Measurements from ENCODE around the gene FAM50A.

FAM50A gene

GRCh38 chrX:154485150-154486051, 41.5 kb downstream of the FAM50A start:
- no peak for DNase-seq (ENCODE audit: low spot score)
- TF ChIP-seq CTCF (IDR thresholded peaks at IDR 0.05; ENCODE audit: borderline replicate concordance, control extremely low read depth, extremely low read depth, insufficient read depth, missing control alignments) = no peak
- in situ Hi-C loops (cut with MboI; ENCODE audit: low sequenced_read_pairs, unreplicated experiment) = no loop called here

- TF ChIP-seq CTCF (IDR thresholded peaks at IDR 0.05; ENCODE audit: borderline replicate concordance, control extremely low read depth, extremely low read depth, insufficient read depth, missing control alignments) = no peak
- no peak for DNase-seq (ENCODE audit: low spot score)
These were observed 42.1 kb downstream of the FAM50A start for GRCh38 chrX:154486052-154486395.

GRCh38 chrX:154486396-154487207, 42.7 kb downstream of the FAM50A start, which contains the start of gene UBL4A:
Gene UBL4A, minus strand, starts transcription at chrX:154486615. Its CDS starts 31 bp downstream, at chrX:154486584.
- no peak for TF ChIP-seq CTCF (IDR thresholded peaks at IDR 0.05; ENCODE audit: borderline replicate concordance, control extremely low read depth, extremely low read depth, insufficient read depth, missing control alignments)
- peak; percentile 77 for DNase-seq (ENCODE audit: low spot score)
- in situ Hi-C loops (cut with MboI; ENCODE audit: low sequenced_read_pairs, unreplicated experiment) = no loop called here

More at GRCh38 chrX:154486052-154486395, 42.1 kb downstream of the FAM50A start:
- in situ Hi-C loops (cut with MboI; ENCODE audit: low sequenced_read_pairs, unreplicated experiment) = no loop called here

DNA sequence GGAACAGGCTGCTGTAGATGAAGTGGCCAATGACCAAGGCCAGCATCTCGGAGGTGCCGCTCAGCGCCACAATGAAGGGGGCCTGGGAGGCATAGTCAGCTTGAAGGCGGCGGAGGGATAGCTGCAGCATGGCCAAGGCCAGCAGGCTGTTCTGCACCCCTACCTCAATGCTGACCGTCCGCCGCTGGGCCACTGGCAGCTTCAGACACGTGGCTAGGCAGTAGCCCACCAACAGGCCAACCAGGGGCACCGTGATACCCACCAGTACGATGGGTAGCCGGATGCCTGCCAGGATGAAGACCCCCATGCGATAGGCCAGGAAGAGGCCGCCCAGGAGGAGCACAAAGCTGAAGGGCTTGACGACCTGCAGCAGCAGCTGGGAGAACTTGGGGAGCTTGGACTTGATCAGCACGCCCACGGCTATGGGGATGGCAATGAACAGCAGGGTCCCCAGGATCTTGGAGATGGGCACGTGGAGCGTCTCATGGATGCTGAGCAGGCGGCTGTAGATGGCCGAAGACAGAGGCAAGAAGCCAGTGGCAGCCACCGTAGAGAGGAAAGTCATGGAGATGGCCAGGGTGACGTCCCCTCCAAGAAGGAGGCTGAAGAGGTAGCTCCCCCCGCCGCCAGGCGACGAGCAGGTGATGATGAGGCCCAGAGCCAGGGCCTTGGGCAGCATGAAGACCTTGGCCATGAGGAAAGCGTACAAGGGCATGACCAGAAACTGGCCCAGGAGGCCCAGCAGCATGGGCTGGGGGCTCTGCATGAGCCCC, 43.8 kb downstream of the FAM50A start:
- DNase-seq (ENCODE audit: low spot score) = no peak
- in situ Hi-C loops (cut with MboI; ENCODE audit: low sequenced_read_pairs, unreplicated experiment) = no loop called here
- no peak for TF ChIP-seq CTCF (IDR thresholded peaks at IDR 0.05; ENCODE audit: borderline replicate concordance, control extremely low read depth, extremely low read depth, insufficient read depth, missing control alignments)

DNA sequence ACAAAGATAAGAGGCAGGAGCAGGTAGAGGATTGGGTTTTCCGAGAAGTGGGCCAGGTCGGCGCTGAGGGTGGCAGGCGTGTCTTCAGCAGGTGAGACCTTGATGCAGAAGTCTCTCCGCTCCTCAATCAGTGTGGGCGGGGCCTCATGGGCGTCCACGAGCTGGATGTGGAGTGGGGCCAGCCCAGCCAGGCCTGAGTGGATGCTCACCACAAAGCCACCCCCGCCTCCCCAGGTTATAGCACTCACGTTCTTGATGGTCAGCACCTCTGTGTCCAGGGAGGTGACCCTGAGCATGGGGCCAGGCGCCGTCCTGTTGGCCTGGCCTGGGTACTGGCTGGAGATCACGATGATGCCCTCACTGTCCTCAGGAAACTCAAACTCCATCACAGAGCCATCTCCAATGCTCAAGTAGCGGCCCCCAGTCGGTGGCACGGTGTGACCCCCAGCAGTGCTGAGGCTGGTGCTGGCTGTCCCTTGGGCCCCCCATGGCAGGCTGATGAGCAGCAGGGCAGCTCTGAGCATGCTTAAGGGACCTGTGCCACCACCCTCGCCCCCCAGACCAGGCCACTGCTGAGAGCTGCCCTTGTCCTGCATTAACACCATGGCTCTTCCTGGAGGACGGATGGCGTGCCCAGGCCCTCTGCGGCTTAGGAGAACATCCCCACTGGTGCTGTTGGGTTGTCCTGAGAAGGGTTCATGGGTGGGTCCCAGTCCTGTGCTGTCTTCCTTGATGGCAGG, 44.6 kb downstream of the FAM50A start:
- DNase-seq (ENCODE audit: low spot score) = no peak
- TF ChIP-seq CTCF (IDR thresholded peaks at IDR 0.05; ENCODE audit: borderline replicate concordance, control extremely low read depth, extremely low read depth, insufficient read depth, missing control alignments) = no peak
- in situ Hi-C loops (cut with MboI; ENCODE audit: low sequenced_read_pairs, unreplicated experiment) = no loop called here

Data from GM13976 (cell line).